ENCODE measurements around the gene TYR.

DNA sequence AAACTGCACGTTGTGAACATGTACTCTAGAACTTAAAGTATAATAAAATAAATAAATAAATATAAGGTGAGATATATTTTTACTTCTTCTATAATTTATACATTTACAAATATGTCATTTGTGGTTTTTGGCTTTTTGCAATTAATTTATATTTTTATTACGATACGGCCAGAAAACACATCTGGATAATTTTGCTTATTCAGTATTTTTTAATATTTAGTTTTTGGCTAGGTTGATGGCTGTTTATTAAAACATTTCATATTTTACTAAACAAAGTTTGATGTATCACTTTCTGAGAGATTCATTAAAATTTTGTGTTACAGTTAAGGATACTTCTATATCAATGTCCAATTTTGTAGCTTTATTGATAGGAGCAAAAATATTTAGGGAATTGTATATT, 15.7 kb upstream of the TYR start:
- TF ChIP-seq, protein P1, sequence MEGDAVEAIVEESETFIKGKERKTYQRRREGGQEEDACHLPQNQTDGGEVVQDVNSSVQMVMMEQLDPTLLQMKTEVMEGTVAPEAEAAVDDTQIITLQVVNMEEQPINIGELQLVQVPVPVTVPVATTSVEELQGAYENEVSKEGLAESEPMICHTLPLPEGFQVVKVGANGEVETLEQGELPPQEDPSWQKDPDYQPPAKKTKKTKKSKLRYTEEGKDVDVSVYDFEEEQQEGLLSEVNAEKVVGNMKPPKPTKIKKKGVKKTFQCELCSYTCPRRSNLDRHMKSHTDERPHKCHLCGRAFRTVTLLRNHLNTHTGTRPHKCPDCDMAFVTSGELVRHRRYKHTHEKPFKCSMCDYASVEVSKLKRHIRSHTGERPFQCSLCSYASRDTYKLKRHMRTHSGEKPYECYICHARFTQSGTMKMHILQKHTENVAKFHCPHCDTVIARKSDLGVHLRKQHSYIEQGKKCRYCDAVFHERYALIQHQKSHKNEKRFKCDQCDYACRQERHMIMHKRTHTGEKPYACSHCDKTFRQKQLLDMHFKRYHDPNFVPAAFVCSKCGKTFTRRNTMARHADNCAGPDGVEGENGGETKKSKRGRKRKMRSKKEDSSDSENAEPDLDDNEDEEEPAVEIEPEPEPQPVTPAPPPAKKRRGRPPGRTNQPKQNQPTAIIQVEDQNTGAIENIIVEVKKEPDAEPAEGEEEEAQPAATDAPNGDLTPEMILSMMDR (IDR thresholded peaks at IDR 0.05) = no peak
- TF ChIP-seq POLR2A (IDR thresholded peaks at IDR 0.05) = no peak
